Lower leg skin (tissue), 3 donors: Measurements from ENCODE around the gene TRPM1.

ENCODE experiments used
- POLR2A ChIP-seq, 2 donors: fragments of 450-650 bp; IDR thresholded peaks; one replicate each; pipeline ENCODE4 v1.6.1; 2016 to 2017; ENCODE audit warnings: antibody characterized with exemption in 2 of 2, mild to moderate bottlenecking in 1 of 2, moderate library complexity in 1 of 2
- TF ChIP-seq, protein P1 (sequence below), 3 donors: fragments of 450-650 bp; IDR thresholded peaks; one replicate each; pipeline ENCODE4 v1.5.1; 2016; ENCODE audit warnings: antibody characterized with exemption in 3 of 3, mild to moderate bottlenecking in 3 of 3, moderate library complexity in 2 of 3

DNA sequence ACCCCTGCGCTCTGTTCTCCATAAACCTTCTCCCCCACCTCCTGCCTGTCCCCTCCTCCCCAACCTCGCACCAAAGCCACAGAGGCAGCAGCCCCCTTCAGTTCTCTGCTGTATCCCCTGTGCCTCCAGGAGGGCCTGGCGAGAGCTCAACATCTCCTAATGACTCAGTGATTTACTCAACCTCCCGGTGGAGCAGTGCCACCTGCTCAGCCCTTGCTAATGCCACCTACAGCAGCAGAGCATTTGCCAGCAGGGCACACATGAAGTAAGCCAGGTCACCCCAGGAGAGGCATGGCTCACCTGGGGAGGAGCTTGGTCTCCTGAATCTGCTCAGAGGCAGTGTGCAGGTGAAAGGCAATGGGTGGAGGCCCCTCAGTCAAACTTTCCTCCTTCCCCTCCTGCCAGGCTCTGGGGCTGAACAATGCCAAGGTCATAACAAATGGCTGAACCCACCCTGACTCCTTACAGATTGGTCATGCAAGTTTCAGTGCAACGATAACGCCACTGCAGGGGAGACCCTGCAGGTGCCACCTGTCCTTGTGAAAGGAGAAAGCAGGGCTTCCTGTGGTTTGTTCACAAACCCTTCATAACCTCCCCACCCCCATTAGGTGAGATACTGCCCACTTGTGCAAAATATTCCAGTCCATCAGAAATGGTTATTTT lies 19.8 kb downstream of the TRPM1 start:
- TF ChIP-seq, protein P1, sequence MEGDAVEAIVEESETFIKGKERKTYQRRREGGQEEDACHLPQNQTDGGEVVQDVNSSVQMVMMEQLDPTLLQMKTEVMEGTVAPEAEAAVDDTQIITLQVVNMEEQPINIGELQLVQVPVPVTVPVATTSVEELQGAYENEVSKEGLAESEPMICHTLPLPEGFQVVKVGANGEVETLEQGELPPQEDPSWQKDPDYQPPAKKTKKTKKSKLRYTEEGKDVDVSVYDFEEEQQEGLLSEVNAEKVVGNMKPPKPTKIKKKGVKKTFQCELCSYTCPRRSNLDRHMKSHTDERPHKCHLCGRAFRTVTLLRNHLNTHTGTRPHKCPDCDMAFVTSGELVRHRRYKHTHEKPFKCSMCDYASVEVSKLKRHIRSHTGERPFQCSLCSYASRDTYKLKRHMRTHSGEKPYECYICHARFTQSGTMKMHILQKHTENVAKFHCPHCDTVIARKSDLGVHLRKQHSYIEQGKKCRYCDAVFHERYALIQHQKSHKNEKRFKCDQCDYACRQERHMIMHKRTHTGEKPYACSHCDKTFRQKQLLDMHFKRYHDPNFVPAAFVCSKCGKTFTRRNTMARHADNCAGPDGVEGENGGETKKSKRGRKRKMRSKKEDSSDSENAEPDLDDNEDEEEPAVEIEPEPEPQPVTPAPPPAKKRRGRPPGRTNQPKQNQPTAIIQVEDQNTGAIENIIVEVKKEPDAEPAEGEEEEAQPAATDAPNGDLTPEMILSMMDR (IDR thresholded peaks at IDR 0.05) = no peak
- TF ChIP-seq POLR2A (IDR thresholded peaks at IDR 0.05) = no peak
